Measurements from ENCODE around the gene INSIG1.

DNA sequence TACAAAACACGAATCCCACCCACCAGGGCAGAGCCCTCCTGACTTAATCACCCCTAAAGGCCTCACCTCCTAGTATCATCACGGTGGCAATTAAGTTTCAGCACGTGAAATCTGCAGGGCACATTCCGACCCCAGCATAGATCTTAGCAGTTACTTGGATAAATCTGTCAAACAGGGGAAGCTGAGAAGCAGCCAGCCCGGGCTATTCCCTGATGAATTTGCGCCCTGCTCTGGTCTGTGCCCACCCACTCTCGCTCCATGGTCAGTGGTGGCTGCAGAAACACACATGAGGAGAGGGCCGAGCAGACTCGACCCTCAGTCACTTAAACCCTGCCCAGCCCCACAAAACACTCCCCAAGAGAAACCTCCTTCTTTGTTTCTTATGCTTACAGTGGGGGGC, 28.7 kb downstream of the INSIG1 start:
- TF ChIP-seq, protein P1, sequence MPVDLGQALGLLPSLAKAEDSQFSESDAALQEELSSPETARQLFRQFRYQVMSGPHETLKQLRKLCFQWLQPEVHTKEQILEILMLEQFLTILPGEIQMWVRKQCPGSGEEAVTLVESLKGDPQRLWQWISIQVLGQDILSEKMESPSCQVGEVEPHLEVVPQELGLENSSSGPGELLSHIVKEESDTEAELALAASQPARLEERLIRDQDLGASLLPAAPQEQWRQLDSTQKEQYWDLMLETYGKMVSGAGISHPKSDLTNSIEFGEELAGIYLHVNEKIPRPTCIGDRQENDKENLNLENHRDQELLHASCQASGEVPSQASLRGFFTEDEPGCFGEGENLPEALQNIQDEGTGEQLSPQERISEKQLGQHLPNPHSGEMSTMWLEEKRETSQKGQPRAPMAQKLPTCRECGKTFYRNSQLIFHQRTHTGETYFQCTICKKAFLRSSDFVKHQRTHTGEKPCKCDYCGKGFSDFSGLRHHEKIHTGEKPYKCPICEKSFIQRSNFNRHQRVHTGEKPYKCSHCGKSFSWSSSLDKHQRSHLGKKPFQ (tag by site-specific recombination; IDR thresholded peaks at IDR 0.05) = no peak
- TF ChIP-seq, protein P2, sequence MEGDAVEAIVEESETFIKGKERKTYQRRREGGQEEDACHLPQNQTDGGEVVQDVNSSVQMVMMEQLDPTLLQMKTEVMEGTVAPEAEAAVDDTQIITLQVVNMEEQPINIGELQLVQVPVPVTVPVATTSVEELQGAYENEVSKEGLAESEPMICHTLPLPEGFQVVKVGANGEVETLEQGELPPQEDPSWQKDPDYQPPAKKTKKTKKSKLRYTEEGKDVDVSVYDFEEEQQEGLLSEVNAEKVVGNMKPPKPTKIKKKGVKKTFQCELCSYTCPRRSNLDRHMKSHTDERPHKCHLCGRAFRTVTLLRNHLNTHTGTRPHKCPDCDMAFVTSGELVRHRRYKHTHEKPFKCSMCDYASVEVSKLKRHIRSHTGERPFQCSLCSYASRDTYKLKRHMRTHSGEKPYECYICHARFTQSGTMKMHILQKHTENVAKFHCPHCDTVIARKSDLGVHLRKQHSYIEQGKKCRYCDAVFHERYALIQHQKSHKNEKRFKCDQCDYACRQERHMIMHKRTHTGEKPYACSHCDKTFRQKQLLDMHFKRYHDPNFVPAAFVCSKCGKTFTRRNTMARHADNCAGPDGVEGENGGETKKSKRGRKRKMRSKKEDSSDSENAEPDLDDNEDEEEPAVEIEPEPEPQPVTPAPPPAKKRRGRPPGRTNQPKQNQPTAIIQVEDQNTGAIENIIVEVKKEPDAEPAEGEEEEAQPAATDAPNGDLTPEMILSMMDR (tag by site-specific recombination; IDR thresholded peaks at IDR 0.05) = no peak
